SU-DHL-6 (cell line): ENCODE data around the gene ENTPD8.

Experiments
- EZH2phosphoT487 ChIP-seq: fragments of 200-600 bp; sonication (generic), shearing (Covaris generic); conservative IDR thresholded peaks from 2 replicates; pipeline ENCODE4 v1.6.1; 2018; ENCODE audit warnings: mild to moderate bottlenecking, antibody characterized with exemption, low read length, moderate library complexity, mixed read lengths
- TF ChIP-seq, protein P1 (sequence below): fragments of 200-600 bp; sonication (generic); IDR thresholded peaks from one replicate; pipeline ENCODE4 v1.5.1; 2017; ENCODE audit warnings: antibody characterized with exemption, mild to moderate bottlenecking, low read length, moderate library complexity; ENCODE audit not compliant: insufficient read depth, poor library complexity, severe bottlenecking

DNA sequence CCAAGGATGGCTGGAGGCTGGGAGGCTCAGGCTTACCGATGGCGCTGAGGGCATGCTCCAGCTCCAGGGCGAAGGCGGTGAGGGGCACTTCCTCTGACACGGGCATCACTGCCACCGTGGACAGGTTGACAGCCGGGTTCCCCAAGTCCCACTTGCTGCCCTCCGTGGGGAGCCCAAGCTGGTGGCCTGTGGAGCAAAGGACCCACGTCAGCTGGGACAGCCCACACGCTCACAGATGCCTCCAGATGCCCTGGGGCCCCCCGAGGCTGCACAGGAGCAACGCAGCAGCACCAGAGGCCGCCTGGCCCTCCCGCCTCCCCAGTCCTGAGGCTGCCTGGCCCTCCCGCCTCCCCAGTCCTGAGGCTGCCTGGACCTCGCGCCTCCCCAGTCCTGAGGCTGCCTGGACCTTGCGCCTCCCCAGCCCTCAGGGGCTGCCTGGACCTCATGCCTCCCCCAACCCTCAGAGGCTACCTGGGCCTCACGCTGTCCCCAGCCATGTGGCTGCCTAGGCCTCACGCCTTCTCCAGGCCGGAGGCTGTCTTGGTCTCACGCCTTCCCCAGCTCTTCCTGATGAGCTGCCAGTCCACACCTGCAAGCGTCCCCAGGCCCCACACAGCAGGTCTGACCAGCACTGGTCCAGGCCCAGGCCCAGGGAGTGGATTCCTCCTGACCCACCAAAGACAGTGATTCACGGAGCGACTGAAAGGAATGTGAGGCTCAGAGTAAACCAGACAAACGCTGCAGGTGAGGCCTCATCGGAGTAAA, 43.6 kb upstream of the ENTPD8 start:
- TF ChIP-seq, protein P1, sequence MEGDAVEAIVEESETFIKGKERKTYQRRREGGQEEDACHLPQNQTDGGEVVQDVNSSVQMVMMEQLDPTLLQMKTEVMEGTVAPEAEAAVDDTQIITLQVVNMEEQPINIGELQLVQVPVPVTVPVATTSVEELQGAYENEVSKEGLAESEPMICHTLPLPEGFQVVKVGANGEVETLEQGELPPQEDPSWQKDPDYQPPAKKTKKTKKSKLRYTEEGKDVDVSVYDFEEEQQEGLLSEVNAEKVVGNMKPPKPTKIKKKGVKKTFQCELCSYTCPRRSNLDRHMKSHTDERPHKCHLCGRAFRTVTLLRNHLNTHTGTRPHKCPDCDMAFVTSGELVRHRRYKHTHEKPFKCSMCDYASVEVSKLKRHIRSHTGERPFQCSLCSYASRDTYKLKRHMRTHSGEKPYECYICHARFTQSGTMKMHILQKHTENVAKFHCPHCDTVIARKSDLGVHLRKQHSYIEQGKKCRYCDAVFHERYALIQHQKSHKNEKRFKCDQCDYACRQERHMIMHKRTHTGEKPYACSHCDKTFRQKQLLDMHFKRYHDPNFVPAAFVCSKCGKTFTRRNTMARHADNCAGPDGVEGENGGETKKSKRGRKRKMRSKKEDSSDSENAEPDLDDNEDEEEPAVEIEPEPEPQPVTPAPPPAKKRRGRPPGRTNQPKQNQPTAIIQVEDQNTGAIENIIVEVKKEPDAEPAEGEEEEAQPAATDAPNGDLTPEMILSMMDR, result no peak
- no peak for TF ChIP-seq EZH2phosphoT487
